HepG2 (cell line): Measurements from ENCODE around the gene HSP90AA1. TPM values are rescaled to one million over a fixed set of nuclear protein-coding genes. Genes with fewer than 3 reads are reported as not detected.

Experiments used
- CENPX ChIP-seq: sonication (generic); formaldehyde crosslinking; IDR thresholded peaks from 2 replicates; pipeline ENCODE4 v1.9.0; 2021; ENCODE audit warnings: mild to moderate bottlenecking, missing genetic modification reagents, moderate library complexity
- DR1 ChIP-seq: sonication (generic); formaldehyde crosslinking; IDR thresholded peaks from 2 replicates; pipeline ENCODE4 v1.8.0; 2021; ENCODE audit warnings: mild to moderate bottlenecking, missing genetic modification reagents, inconsistent platforms
- FLYWCH1 ChIP-seq: sonication (generic); formaldehyde crosslinking; IDR thresholded peaks from 2 replicates; pipeline ENCODE4 v1.8.1; 2023; ENCODE audit warnings: mild to moderate bottlenecking, missing genetic modification reagents
- HOXA9 ChIP-seq: sonication (generic); formaldehyde crosslinking; IDR thresholded peaks from 2 replicates; pipeline ENCODE4 v1.8.1; 2022; ENCODE audit warnings: missing genetic modification reagents, mild to moderate bottlenecking, moderate library complexity, borderline replicate concordance
- KDM3A ChIP-seq: IDR thresholded peaks from 2 replicates; pipeline ENCODE4 v1.6.1; 2018; ENCODE audit warnings: low read depth, missing compliant biosample characterization
- KDM5A ChIP-seq: fragments of 200-600 bp; sonication (generic); IDR thresholded peaks from 2 replicates; pipeline ENCODE4 v1.7.0; 2018; ENCODE audit warnings: antibody characterized with exemption, mild to moderate bottlenecking, low read length, borderline replicate concordance
- MED13 ChIP-seq: sonication (generic); formaldehyde crosslinking; IDR thresholded peaks from 2 replicates; pipeline ENCODE4 v1.5.0; 2020; ENCODE audit warnings: missing genetic modification reagents
- MTF2 ChIP-seq: sonication (generic); formaldehyde crosslinking; IDR thresholded peaks from 2 replicates; pipeline ENCODE4 v1.5.0; 2020; ENCODE audit warnings: missing genetic modification reagents, borderline replicate concordance
- NFIB ChIP-seq: sonication (generic); formaldehyde crosslinking; IDR thresholded peaks from 2 replicates; pipeline ENCODE4 v1.9.0; 2021; ENCODE audit warnings: missing genetic modification reagents, mild to moderate bottlenecking, borderline replicate concordance
- PITX1 ChIP-seq: sonication (generic); formaldehyde crosslinking; IDR thresholded peaks from 2 replicates; pipeline ENCODE4 v1.5.1; 2020; ENCODE audit warnings: mild to moderate bottlenecking, missing genetic modification reagents
- SMARCE1 ChIP-seq: fragments of 450-650 bp; IDR thresholded peaks from 2 replicates; pipeline ENCODE4 v1.6.1; 2017; ENCODE audit warnings: borderline replicate concordance
- TEF ChIP-seq: sonication (generic); formaldehyde crosslinking; IDR thresholded peaks from 2 replicates; pipeline ENCODE4 v1.5.0; 2020; ENCODE audit warnings: missing genetic modification reagents
- THAP8 ChIP-seq: sonication (generic); formaldehyde crosslinking; IDR thresholded peaks from 2 replicates; pipeline ENCODE4 v1.5.1; 2020; ENCODE audit warnings: missing genetic modification reagents, mild to moderate bottlenecking, borderline replicate concordance
- ZBTB14 ChIP-seq: sonication (generic); formaldehyde crosslinking; IDR thresholded peaks from 2 replicates; pipeline ENCODE4 v1.4.0; 2020; ENCODE audit warnings: missing genetic modification reagents
- ZC3H13 ChIP-seq: sonication (generic); formaldehyde crosslinking; IDR thresholded peaks from 2 replicates; pipeline ENCODE4 v1.8.1; 2023; ENCODE audit warnings: mild to moderate bottlenecking, missing genetic modification reagents, moderate library complexity
- ZFAT ChIP-seq: sonication (generic); formaldehyde crosslinking; conservative IDR thresholded peaks from 2 replicates; pipeline ENCODE4 v1.8.1; 2023; ENCODE audit warnings: missing genetic modification reagents, inconsistent platforms
- ZKSCAN8 ChIP-seq: IDR thresholded peaks from 2 replicates; pipeline ENCODE4 v1.6.1; 2016; ENCODE audit warnings: borderline replicate concordance, missing genetic modification reagents, missing compliant biosample characterization
- ZNF143 ChIP-seq: sonication (generic); formaldehyde crosslinking; IDR thresholded peaks from 2 replicates; pipeline ENCODE4 v1.4.0; 2020; ENCODE audit warnings: missing genetic modification reagents
- ZNF326 ChIP-seq: sonication (generic); formaldehyde crosslinking; IDR thresholded peaks from 2 replicates; pipeline ENCODE4 v1.4.0; 2020; ENCODE audit warnings: missing genetic modification reagents, borderline replicate concordance
- ZNF547 ChIP-seq: sonication (generic); formaldehyde crosslinking; IDR thresholded peaks from 2 replicates; pipeline ENCODE4 v1.5.1; 2020; ENCODE audit warnings: mild to moderate bottlenecking, missing genetic modification reagents
- ZNF550 ChIP-seq: sonication (generic); formaldehyde crosslinking; IDR thresholded peaks from 2 replicates; pipeline ENCODE4 v1.4.0; 2020; ENCODE audit warnings: mild to moderate bottlenecking, missing genetic modification reagents, borderline replicate concordance
- ZNF577 ChIP-seq: sonication (generic); formaldehyde crosslinking; IDR thresholded peaks from 2 replicates; pipeline ENCODE4 v1.4.0; 2020; ENCODE audit warnings: mild to moderate bottlenecking, low read depth, missing genetic modification reagents, borderline replicate concordance
- polyA plus RNA-seq, 8 experiments: library from polyadenylated mRNA; depleted of rRNA in 3 of 8; stranded (reverse) in 7 of 8; unstranded in 1 of 8; fragments of >200 nt; fragmentation: Illumina TruSeq in 4 of 8; extraction: Trizol in 4 of 8; gene quantifications; 2 replicates each; pipeline versions ENCODE4 v1.2.1 to v1.2.3, GENCODE V29; 2011 to 2016; ENCODE audit warnings: low read depth in 4 of 8, missing spikeins in 1 of 8, mixed read lengths in 1 of 8; ENCODE audit not compliant: insufficient read depth in 1 of 8
- total RNA-seq, 5 experiments: library from RNA; depleted of rRNA; stranded (reverse); fragments of >200 nt; fragmentation: Illumina TruSeq; extraction: Trizol; gene quantifications; 2 replicates each; pipeline ENCODE4 v1.2.3, GENCODE V29; 2016; ENCODE audit warnings: low read depth in 1 of 5
- TF ChIP-seq, protein P1 (sequence below): sonication (generic); formaldehyde crosslinking; IDR thresholded peaks from 2 replicates; pipeline ENCODE4 v1.4.0; 2020; ENCODE audit warnings: missing genetic modification reagents, borderline replicate concordance

Gene HSP90AA1
- total and polyA plus RNA-seq, 2 of the 13 experiments (the other 11 are each of a cell fraction or from before 2014, with no cell fraction given) = 262 to 636 TPM

GRCh38 chr14:102086972-102087761, at the start of gene HSP90AA1 (continued):
- TF ChIP-seq, protein P1, sequence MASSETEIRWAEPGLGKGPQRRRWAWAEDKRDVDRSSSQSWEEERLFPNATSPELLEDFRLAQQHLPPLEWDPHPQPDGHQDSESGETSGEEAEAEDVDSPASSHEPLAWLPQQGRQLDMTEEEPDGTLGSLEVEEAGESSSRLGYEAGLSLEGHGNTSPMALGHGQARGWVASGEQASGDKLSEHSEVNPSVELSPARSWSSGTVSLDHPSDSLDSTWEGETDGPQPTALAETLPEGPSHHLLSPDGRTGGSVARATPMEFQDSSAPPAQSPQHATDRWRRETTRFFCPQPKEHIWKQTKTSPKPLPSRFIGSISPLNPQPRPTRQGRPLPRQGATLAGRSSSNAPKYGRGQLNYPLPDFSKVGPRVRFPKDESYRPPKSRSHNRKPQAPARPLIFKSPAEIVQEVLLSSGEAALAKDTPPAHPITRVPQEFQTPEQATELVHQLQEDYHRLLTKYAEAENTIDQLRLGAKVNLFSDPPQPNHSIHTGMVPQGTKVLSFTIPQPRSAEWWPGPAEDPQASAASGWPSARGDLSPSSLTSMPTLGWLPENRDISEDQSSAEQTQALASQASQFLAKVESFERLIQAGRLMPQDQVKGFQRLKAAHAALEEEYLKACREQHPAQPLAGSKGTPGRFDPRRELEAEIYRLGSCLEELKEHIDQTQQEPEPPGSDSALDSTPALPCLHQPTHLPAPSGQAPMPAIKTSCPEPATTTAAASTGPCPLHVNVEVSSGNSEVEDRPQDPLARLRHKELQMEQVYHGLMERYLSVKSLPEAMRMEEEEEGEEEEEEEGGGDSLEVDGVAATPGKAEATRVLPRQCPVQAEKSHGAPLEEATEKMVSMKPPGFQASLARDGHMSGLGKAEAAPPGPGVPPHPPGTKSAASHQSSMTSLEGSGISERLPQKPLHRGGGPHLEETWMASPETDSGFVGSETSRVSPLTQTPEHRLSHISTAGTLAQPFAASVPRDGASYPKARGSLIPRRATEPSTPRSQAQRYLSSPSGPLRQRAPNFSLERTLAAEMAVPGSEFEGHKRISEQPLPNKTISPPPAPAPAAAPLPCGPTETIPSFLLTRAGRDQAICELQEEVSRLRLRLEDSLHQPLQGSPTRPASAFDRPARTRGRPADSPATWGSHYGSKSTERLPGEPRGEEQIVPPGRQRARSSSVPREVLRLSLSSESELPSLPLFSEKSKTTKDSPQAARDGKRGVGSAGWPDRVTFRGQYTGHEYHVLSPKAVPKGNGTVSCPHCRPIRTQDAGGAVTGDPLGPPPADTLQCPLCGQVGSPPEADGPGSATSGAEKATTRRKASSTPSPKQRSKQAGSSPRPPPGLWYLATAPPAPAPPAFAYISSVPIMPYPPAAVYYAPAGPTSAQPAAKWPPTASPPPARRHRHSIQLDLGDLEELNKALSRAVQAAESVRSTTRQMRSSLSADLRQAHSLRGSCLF (CRISPR knock-in tag) = no peak
- no peak for TF ChIP-seq HOXA9
- TF ChIP-seq MTF2 (CRISPR knock-in tag) = no peak
- TF ChIP-seq NFIB = no peak
- TF ChIP-seq TEF (CRISPR knock-in tag) = no peak
- TF ChIP-seq KDM5A = peak; percentile 39; the same call in 1 of the 2 replicates
- no peak for TF ChIP-seq KDM3A
- peak; percentile 80 for TF ChIP-seq ZNF143 (CRISPR knock-in tag)
- TF ChIP-seq FLYWCH1 (CRISPR knock-in tag) = no peak
- TF ChIP-seq ZNF547 = peak; percentile 68; the same call in 1 of the 2 replicates
- TF ChIP-seq ZNF550 (CRISPR knock-in tag) = no peak; the same call in 1 of the 2 replicates
- TF ChIP-seq SMARCE1 = no peak
- peak; percentile 56; the same call in 1 of the 2 replicates for TF ChIP-seq ZC3H13 (CRISPR knock-in tag)
- TF ChIP-seq MED13 (CRISPR knock-in tag) = peak; percentile 67; the same call in 1 of the 2 replicates
- peak; percentile 58; the same call in 1 of the 2 replicates for TF ChIP-seq ZNF577 (CRISPR knock-in tag)
- TF ChIP-seq ZNF326 (CRISPR knock-in tag) = no peak
- TF ChIP-seq ZFAT (CRISPR knock-in tag) = no peak
- TF ChIP-seq ZBTB14 (CRISPR knock-in tag) = peak; percentile 93
- no peak for TF ChIP-seq ZKSCAN8 (CRISPR knock-in tag)
- TF ChIP-seq PITX1 (CRISPR knock-in tag) = no peak; the same call in 1 of the 2 replicates
- TF ChIP-seq DR1 (CRISPR knock-in tag) = peak; percentile 97
- TF ChIP-seq THAP8 (CRISPR knock-in tag) = no peak
- TF ChIP-seq CENPX (CRISPR knock-in tag) = no peak
